HG03045 (cell line): ENCODE data around the gene WDR73.

Experiments used
- ATAC-seq: cut with Tn5 transposase; IDR thresholded peaks from one replicate; pipeline ENCODE4 v1.9.1; 2021; ENCODE audit warnings: mild to moderate bottlenecking, moderate library complexity; ENCODE audit not compliant: unreplicated experiment

The WDR73 gene

DNA sequence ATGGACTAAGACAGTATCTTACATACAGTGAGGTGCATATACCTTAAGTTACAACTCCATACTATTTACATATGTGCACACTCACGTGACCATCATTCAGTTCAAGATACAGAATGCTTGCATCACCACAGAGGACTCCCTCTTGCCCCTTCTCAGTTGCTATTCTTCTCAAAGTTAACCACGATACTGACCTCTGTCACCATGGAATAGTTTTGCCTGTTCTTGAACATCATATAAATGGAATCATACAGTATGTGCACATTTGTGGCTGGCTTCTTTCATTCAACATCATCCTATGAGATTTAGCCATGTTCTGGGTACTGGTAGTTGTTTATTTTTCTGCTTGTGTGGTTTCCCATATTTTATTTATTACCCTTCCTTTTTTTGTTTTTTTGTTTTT is 63.7 kb downstream of the WDR73 start:
- ATAC-seq: no peak
